Lung (tissue), 12 donors: ENCODE results near the gene FYN. TPM values are rescaled to one million over a fixed set of nuclear protein-coding genes. Genes with fewer than 3 reads are reported as not detected.

Experiments
- ATAC-seq: fragments of 200-7000 bp; cut with Tn5 transposase; one replicate; pipeline ENCODE4 v1.9.1; 2020; ENCODE audit warnings: moderate number of reproducible peaks; ENCODE audit not compliant: insufficient read depth, low FRiP score
- DNase-seq, 3 donors: peaks; one replicate each; pipeline ENCODE4 v3.0.0-alpha.2; 2013 to 2017
- H3K27ac ChIP-seq, 2 donors: one replicate each; pipeline ENCODE4 v1.5.1; 2013; ENCODE audit warnings: mild to moderate bottlenecking in 2 of 2, moderate library complexity in 2 of 2, control low read depth in 1 of 2, inconsistent platforms in 1 of 2, low read depth in 1 of 2, low read length in 1 of 2
- H3K27me3 ChIP-seq, 3 donors: one replicate each; pipeline ENCODE4 v1.5.1; 2013; ENCODE audit warnings: low read length in 2 of 3; ENCODE audit not compliant: control insufficient read depth in 3 of 3, insufficient read depth in 3 of 3
- H3K36me3 ChIP-seq, 4 donors: one replicate each; pipeline ENCODE4 v1.5.1; 2013; ENCODE audit warnings: low read length in 4 of 4, mild to moderate bottlenecking in 1 of 4, moderate library complexity in 1 of 4; ENCODE audit not compliant: control insufficient read depth in 4 of 4, insufficient read depth in 4 of 4
- H3K4me1 ChIP-seq, 5 donors: one replicate each; pipeline ENCODE4 v1.5.1; 2013; ENCODE audit warnings: low read length in 5 of 5, mild to moderate bottlenecking in 2 of 5, moderate library complexity in 1 of 5; ENCODE audit not compliant: control insufficient read depth in 5 of 5, insufficient read depth in 5 of 5
- H3K4me3 ChIP-seq: one replicate; pipeline ENCODE4 v1.5.1; 2013; ENCODE audit warnings: mild to moderate bottlenecking, control low read depth, moderate library complexity
- H3K9ac ChIP-seq, 2 donors: one replicate each; pipeline ENCODE4 v1.5.1; 2013; ENCODE audit warnings: low read length in 2 of 2, control low read depth in 1 of 2; ENCODE audit not compliant: insufficient read depth in 1 of 2
- H3K9me3 ChIP-seq, 4 donors: one replicate each; pipeline ENCODE4 v1.5.1; 2013; ENCODE audit warnings: low read length in 3 of 4, mild to moderate bottlenecking in 1 of 4, moderate library complexity in 1 of 4; ENCODE audit not compliant: control insufficient read depth in 4 of 4, insufficient read depth in 3 of 4
- WGBS, 2 donors: extraction: QIAGEN DNeasy Blood & Tissue Kit; methylation state at CpG; one replicate each; pipeline ENCODE4 v1.1.7; 2013; 5-methylcytosine and 5-hydroxymethylcytosine counted together
- polyA plus RNA-seq, 2 donors: library from polyadenylated mRNA; stranded (reverse); fragments of 200-250 nt; gene quantifications; one replicate each; pipeline ENCODE4 v1.2.1, GENCODE V29; 2013
- total RNA-seq, 2 donors: library from RNA; depleted of rRNA in 1 of 2; stranded (reverse); fragments of >200 nt in 1 of 2; gene quantifications; one replicate each; pipeline ENCODE4 v1.2.1, GENCODE V29; 2014 to 2021
- TF ChIP-seq, protein P1 (sequence below): IDR thresholded peaks from 2 replicates; pipeline ENCODE4 v1.5.1; 2012; ENCODE audit warnings: mild to moderate bottlenecking; ENCODE audit errors: control extremely low read depth, extremely low read depth
- donor health status: control.
- donor health status: control.
- donor health status: Bipolar disorder and iron deficiency.
- donor health status: healthy.
- donor health status: DM: yes; HTN: yes; CAD: no.

Gene FYN
- total and polyA plus RNA-seq, 4 donors: 27.3 to 157 (median 71.0) TPM

DNA sequence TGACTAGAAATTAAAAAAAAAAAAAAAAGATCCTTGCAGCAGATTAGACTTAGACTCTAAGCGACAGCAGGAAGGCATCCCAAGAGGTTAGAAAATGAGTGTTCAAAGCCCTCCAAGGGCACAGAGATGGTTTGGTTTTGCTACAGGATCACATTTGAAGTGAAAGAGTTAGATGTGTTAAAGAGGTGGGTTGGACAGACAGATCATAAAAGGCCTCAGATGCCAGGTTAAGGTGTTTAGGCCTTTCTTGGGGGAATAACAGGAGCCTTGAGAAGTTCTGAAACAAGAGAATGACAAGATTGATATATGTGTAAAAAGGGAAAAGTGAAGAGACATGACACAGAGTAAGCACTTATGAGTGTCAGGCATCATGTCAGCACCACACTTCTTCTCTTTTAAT is 107.5 kb downstream of the FYN start:
- TF ChIP-seq, protein P1, sequence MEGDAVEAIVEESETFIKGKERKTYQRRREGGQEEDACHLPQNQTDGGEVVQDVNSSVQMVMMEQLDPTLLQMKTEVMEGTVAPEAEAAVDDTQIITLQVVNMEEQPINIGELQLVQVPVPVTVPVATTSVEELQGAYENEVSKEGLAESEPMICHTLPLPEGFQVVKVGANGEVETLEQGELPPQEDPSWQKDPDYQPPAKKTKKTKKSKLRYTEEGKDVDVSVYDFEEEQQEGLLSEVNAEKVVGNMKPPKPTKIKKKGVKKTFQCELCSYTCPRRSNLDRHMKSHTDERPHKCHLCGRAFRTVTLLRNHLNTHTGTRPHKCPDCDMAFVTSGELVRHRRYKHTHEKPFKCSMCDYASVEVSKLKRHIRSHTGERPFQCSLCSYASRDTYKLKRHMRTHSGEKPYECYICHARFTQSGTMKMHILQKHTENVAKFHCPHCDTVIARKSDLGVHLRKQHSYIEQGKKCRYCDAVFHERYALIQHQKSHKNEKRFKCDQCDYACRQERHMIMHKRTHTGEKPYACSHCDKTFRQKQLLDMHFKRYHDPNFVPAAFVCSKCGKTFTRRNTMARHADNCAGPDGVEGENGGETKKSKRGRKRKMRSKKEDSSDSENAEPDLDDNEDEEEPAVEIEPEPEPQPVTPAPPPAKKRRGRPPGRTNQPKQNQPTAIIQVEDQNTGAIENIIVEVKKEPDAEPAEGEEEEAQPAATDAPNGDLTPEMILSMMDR: no peak
- Histone ChIP-seq H3K4me1 (peaks cover 0 to 36% (median 8%) of the 10 kb centered on the region in 5 donors), H3K36me3 (peaks cover 0 to 4% (median 2%) of the 10 kb centered on the region in 4 donors), H3K27me3 (no peaks in the 10 kb centered on the region), H3K4me3 (no peak overlapping the region), H3K9ac (no peak overlapping the region), H3K9me3 (no peaks in the 10 kb centered on the region), H3K27ac (no peak overlapping the region)
- no peak for DNase-seq
- WGBS, 2 donors: 82 to 94% methylated on average over 1 of the region's 1 CpG
- no peak for ATAC-seq

DNA sequence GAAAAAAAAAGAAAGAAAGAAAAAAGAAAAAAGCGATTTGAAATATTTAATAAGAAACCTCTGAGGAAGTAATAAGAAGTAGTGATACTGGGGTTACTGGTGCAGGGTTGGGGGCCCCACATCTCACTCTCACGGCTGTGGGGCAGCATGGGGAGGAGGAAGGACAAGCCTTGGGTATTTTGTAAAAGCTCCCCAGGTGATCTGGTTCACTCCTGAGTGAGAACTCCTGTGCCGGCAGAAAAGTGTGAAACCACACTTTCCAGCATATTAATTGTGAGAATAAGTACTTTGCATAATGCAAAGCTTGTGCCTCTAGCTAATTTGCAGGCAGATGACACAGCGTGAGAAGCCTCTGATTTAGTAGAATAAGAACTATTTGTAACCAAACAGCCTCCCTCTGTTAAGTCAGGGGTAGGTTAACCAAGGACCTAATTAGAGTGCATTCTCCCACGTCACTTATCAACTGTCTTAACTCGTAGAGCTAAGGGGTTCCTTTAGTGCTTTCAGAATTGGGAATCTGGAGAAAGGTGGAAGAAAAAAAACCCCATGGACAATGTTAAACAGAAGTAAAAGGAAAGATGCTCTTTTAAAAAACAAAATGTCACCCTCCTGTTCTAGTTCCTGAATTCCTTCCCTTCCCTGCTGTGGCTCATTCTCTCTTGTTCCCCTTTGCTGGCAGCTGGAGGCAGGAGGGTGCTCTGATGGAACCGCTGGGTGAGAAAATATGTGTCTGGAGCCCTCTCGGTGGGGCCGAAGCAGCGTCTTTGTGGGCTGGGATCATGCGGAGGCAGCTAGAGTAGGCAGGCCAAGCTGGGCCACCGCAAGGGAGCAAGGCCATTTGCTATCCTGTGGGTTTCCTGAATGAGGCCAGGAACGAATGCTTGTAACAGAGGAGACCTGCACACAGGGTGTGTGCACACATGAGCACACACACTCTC is 108.7 kb downstream of the FYN start:
- no peak for DNase-seq
- Histone ChIP-seq H3K4me1 (peaks cover 2 to 42% (median 11%) of the 10 kb centered on the region in 5 donors), H3K36me3 (peaks cover 0 to 4% (median under 1%) of the 10 kb centered on the region in 4 donors), H3K27me3 (no peaks in the 10 kb centered on the region), H3K27ac (no peak overlapping the region), H3K4me3 (no peak overlapping the region), H3K9ac (no peak overlapping the region), H3K9me3 (no peaks in the 10 kb centered on the region)
- 75 to 79% methylated on average over 13 of the region's 13 CpGs for WGBS, 2 donors
- TF ChIP-seq, protein P1: no peak
- ATAC-seq: no peak

DNA sequence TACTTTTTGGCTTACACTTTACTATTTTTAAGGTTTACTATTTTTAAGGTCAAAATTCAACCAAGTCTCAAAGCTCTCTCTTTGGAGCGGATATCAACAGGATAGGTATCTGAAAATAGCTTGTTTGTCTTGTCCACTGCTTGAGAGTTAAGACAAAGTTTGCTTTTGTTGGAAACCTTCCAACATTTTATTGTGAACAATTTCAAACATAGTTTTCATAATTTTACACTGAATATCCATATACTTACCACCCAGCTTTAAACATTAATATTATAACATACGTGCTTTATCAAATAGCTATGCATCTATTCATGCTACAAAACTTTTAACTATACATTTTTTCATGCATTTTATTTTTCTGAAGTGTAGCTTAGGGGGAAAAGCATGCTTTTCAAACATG is 109.9 kb downstream of the FYN start:
- H3K4me1 ChIP-seq: peaks cover 9 to 44% (median 18%) of the 10 kb centered on the region in 5 donors
- TF ChIP-seq, protein P1: no peak
- H3K4me3 ChIP-seq: no peak overlapping the region
- no peak for ATAC-seq
- H3K27ac ChIP-seq: no peak overlapping the region
- WGBS, 2 donors: 55 to 75% methylated on average over 2 of the region's 2 CpGs
- no peak overlapping the region for H3K9ac ChIP-seq
- DNase-seq: no peak
- H3K36me3 ChIP-seq: peaks cover 0 to 4% (median under 1%) of the 10 kb centered on the region in 4 donors
- no peaks in the 10 kb centered on the region for H3K9me3 ChIP-seq
- H3K27me3 ChIP-seq: no peaks in the 10 kb centered on the region
